Dendritic cell treated with granulocyte-macrophage colony-stimulating factor and Interleukin-4, amounts not matched to agents 40 ng/mL and 50 ng/mL, for 4 days (primary cell): ENCODE measurements around the gene KCNN3.

ENCODE experiments used
- H3K27ac Mint-ChIP-seq: one replicate; pipeline ENCODE4 v1.8.0; 2022; ENCODE audit warnings: mild to moderate bottlenecking, mixed read lengths
- H3K27me3 Mint-ChIP-seq: one replicate; pipeline ENCODE4 v1.8.0; 2022; ENCODE audit warnings: mild to moderate bottlenecking, mixed read lengths
- H3K36me3 Mint-ChIP-seq: one replicate; pipeline ENCODE4 v1.8.0; 2022; ENCODE audit warnings: low read depth, mixed read lengths
- H3K4me1 Mint-ChIP-seq: one replicate; pipeline ENCODE4 v1.8.0; 2022; ENCODE audit warnings: low read depth, mixed read lengths
- H3K4me3 Mint-ChIP-seq: one replicate; pipeline ENCODE4 v1.8.0; 2022; ENCODE audit warnings: mild to moderate bottlenecking, moderate library complexity, mixed read lengths
- H3K9me3 Mint-ChIP-seq: one replicate; pipeline ENCODE4 v1.8.0; 2022; ENCODE audit warnings: mixed read lengths
- intact Hi-C: fragments of 100-400 bp; cut with micrococcal nuclease; formaldehyde crosslinking; loops from one replicate; pipeline ENCODE4 v1.15.0; 2022

The KCNN3 gene

GRCh38 chr1:154888757-154889156, 18.7 kb upstream of the KCNN3 start:
- H3K27ac Mint-ChIP-seq = no peak overlapping the region
- H3K36me3 Mint-ChIP-seq = no peaks in the 10 kb centered on the region
- H3K27me3 Mint-ChIP-seq = peaks cover 5% of the 10 kb centered on the region
- intact Hi-C loops = loop anchor here (10.0 kb wide), 1 partner anchor 124 kb away; no protein-coding TSS in a partner anchor
- H3K9me3 Mint-ChIP-seq = no peaks in the 10 kb centered on the region
- H3K4me3 Mint-ChIP-seq = no peak overlapping the region
- H3K4me1 Mint-ChIP-seq = no peaks in the 10 kb centered on the region

GRCh38 chr1:154886281-154887015, 16.4 kb upstream of the KCNN3 start:
- peaks cover 8% of the 10 kb centered on the region for H3K27me3 Mint-ChIP-seq
- intact Hi-C loops = loop anchor here (10.0 kb wide), 1 partner anchor 122 kb away; no protein-coding TSS in a partner anchor
- H3K4me1 Mint-ChIP-seq = no peaks in the 10 kb centered on the region
- H3K27ac Mint-ChIP-seq = no peak overlapping the region
- H3K4me3 Mint-ChIP-seq = no peak overlapping the region
- no peaks in the 10 kb centered on the region for H3K9me3 Mint-ChIP-seq
- H3K36me3 Mint-ChIP-seq = no peaks in the 10 kb centered on the region

GRCh38 chr1:154884869-154885701, 15.0 kb upstream of the KCNN3 start:
- intact Hi-C loops = loop anchor here (10.0 kb wide), 1 partner anchor 120 kb away; no protein-coding TSS in a partner anchor
- Mint-ChIP-seq H3K9me3 (no peaks in the 10 kb centered on the region), H3K27ac (no peak overlapping the region), H3K4me1 (no peaks in the 10 kb centered on the region), H3K27me3 (peaks cover 8% of the 10 kb centered on the region), H3K36me3 (no peaks in the 10 kb centered on the region), H3K4me3 (no peak overlapping the region)

GRCh38 chr1:154883919-154884868, 14.1 kb upstream of the KCNN3 start:
- intact Hi-C loops = loop anchor here (10.0 kb wide), 1 partner anchor 119 kb away; no protein-coding TSS in a partner anchor
- H3K27ac Mint-ChIP-seq = no peak overlapping the region
- no peaks in the 10 kb centered on the region for H3K9me3 Mint-ChIP-seq
- H3K27me3 Mint-ChIP-seq = peaks cover 8% of the 10 kb centered on the region
- no peak overlapping the region for H3K4me3 Mint-ChIP-seq
- no peaks in the 10 kb centered on the region for H3K36me3 Mint-ChIP-seq
- no peaks in the 10 kb centered on the region for H3K4me1 Mint-ChIP-seq

- intact Hi-C loops = loop anchor here (10.0 kb wide), 1 partner anchor 117 kb away; no protein-coding TSS in a partner anchor
- H3K27me3 Mint-ChIP-seq = peaks cover 8% of the 10 kb centered on the region
- no peaks in the 10 kb centered on the region for H3K4me1 Mint-ChIP-seq
- no peaks in the 10 kb centered on the region for H3K9me3 Mint-ChIP-seq
- no peak overlapping the region for H3K27ac Mint-ChIP-seq
- H3K36me3 Mint-ChIP-seq = no peaks in the 10 kb centered on the region
- H3K4me3 Mint-ChIP-seq = no peak overlapping the region
Measured at GRCh38 chr1:154881820-154882535, 11.9 kb upstream of the KCNN3 start.

GRCh38 chr1:154880671-154881070, 10.6 kb upstream of the KCNN3 start:
- Mint-ChIP-seq H3K36me3 (no peaks in the 10 kb centered on the region), H3K4me1 (no peaks in the 10 kb centered on the region), H3K4me3 (no peak overlapping the region), H3K27me3 (peaks cover 9% of the 10 kb centered on the region), H3K27ac (no peak overlapping the region), H3K9me3 (no peaks in the 10 kb centered on the region)
- intact Hi-C loops = loop anchor here (10.0 kb wide), 1 partner anchor 116 kb away; no protein-coding TSS in a partner anchor

- H3K4me1 Mint-ChIP-seq = no peaks in the 10 kb centered on the region
- no peak overlapping the region for H3K4me3 Mint-ChIP-seq
- no peak overlapping the region for H3K27ac Mint-ChIP-seq
- H3K9me3 Mint-ChIP-seq = no peaks in the 10 kb centered on the region
- intact Hi-C loops = loop anchor here (2.0 kb wide), 1 partner anchor 320 kb away; the partner anchor contains the start of gene UBE2Q1
- no peaks in the 10 kb centered on the region for H3K36me3 Mint-ChIP-seq
- peaks cover 9% of the 10 kb centered on the region for H3K27me3 Mint-ChIP-seq
Measured at GRCh38 chr1:154879038-154879421, 8.9 kb upstream of the KCNN3 start.

- Mint-ChIP-seq H3K27ac (no peak overlapping the region), H3K4me3 (no peak overlapping the region), H3K4me1 (no peaks in the 10 kb centered on the region), H3K36me3 (no peaks in the 10 kb centered on the region), H3K27me3 (peaks cover 5% of the 10 kb centered on the region), H3K9me3 (no peaks in the 10 kb centered on the region)
- intact Hi-C loops = loop anchor here (1.0 to 2.0 kb wide), 2 partner anchors 209 to 320 kb away; partner anchors contain the start of gene UBE2Q1
Measured at GRCh38 chr1:154878371-154879037, 8.4 kb upstream of the KCNN3 start.

- Mint-ChIP-seq H3K4me1 (no peaks in the 10 kb centered on the region), H3K27ac (no peak overlapping the region), H3K36me3 (no peaks in the 10 kb centered on the region), H3K9me3 (no peaks in the 10 kb centered on the region), H3K4me3 (no peak overlapping the region), H3K27me3 (peaks cover 5% of the 10 kb centered on the region)
- intact Hi-C loops = no loop called here
Measured at GRCh38 chr1:154877370-154877974, 7.4 kb upstream of the KCNN3 start.

GRCh38 chr1:154876842-154877369, 6.8 kb upstream of the KCNN3 start:
- intact Hi-C loops = no loop called here
- no peaks in the 10 kb centered on the region for H3K36me3 Mint-ChIP-seq
- H3K27me3 Mint-ChIP-seq = peaks cover 5% of the 10 kb centered on the region
- H3K4me3 Mint-ChIP-seq = no peak overlapping the region
- no peaks in the 10 kb centered on the region for H3K4me1 Mint-ChIP-seq
- no peak overlapping the region for H3K27ac Mint-ChIP-seq
- H3K9me3 Mint-ChIP-seq = no peaks in the 10 kb centered on the region

- Mint-ChIP-seq H3K27me3 (peaks cover 18% of the 10 kb centered on the region), H3K4me3 (no peak overlapping the region), H3K27ac (no peak overlapping the region), H3K4me1 (peaks cover 12% of the 10 kb centered on the region), H3K9me3 (no peaks in the 10 kb centered on the region), H3K36me3 (no peaks in the 10 kb centered on the region)
- intact Hi-C loops = no loop called here
Measured at GRCh38 chr1:154874465-154874864, 4.4 kb upstream of the KCNN3 start.

- Mint-ChIP-seq H3K27ac (no peak overlapping the region), H3K27me3 (peaks cover 29% of the 10 kb centered on the region), H3K4me3 (no peak overlapping the region), H3K9me3 (no peaks in the 10 kb centered on the region), H3K36me3 (no peaks in the 10 kb centered on the region), H3K4me1 (peaks cover 22% of the 10 kb centered on the region)
- intact Hi-C loops = no loop called here
Measured at GRCh38 chr1:154873321-154873950, 3.4 kb upstream of the KCNN3 start.
